Keratinocyte (primary cell): ENCODE data around the gene PRR5. TPM values are rescaled to one million over a fixed set of nuclear protein-coding genes. Genes with fewer than 3 reads are reported as not detected.

Experiments used
- DNase-seq: peaks from one replicate; pipeline ENCODE4 v3.0.0-alpha.2; 2011; ENCODE audit warnings: low read depth, missing footprints, low spot score
- FAIRE-seq: peaks from 2 replicates; lab custom pipeline; 2011; peaks lifted over from hg19 to GRCh38; lab: Jason Lieb, UNC
- H2AFZ ChIP-seq: 2 replicates; pipeline ENCODE4 v1.6.0; 2012; ENCODE audit warnings: low read length, control low read depth, inconsistent platforms; ENCODE audit not compliant: control insufficient read depth
- H3K27ac ChIP-seq: 2 replicates; pipeline ENCODE4 v1.5.1; 2011; ENCODE audit warnings: low read length; ENCODE audit not compliant: control insufficient read depth, insufficient read depth
- H3K27me3 ChIP-seq: 3 replicates; pipeline ENCODE4 v1.6.0; 2011; ENCODE audit warnings: low read length; ENCODE audit not compliant: control insufficient read depth, insufficient read depth; ENCODE audit errors: extremely low read depth
- H3K36me3 ChIP-seq, 2 experiments: 2 replicates in 1 of 2; 3 replicates in 1 of 2; pipeline ENCODE4 v1.5.1; 2011; ENCODE audit warnings: low read length in 2 of 2, mild to moderate bottlenecking in 1 of 2; ENCODE audit not compliant: control insufficient read depth in 2 of 2, insufficient read depth in 2 of 2; ENCODE audit errors: extremely low read depth in 1 of 2
- H3K4me1 ChIP-seq: 3 replicates; pipeline ENCODE4 v1.5.1; 2011; ENCODE audit warnings: low read length; ENCODE audit not compliant: control insufficient read depth, insufficient read depth; ENCODE audit errors: extremely low read depth
- H3K4me2 ChIP-seq: 3 replicates; pipeline ENCODE4 v1.6.0; 2011; ENCODE audit warnings: low read depth, low read length; ENCODE audit not compliant: control insufficient read depth, insufficient read depth; ENCODE audit errors: extremely low read depth
- H3K4me3 ChIP-seq, 3 experiments: fragments of 200-600 bp in 1 of 3; sonication (generic) in 1 of 3; 2 replicates in 2 of 3; 3 replicates in 1 of 3; pipeline ENCODE4 v1.5.1; 2011 to 2016; ENCODE audit warnings: low read length in 3 of 3, mild to moderate bottlenecking in 3 of 3, control low read depth in 2 of 3, inconsistent platforms in 1 of 3, low read depth in 1 of 3, mixed read lengths in 1 of 3, mixed run types in 1 of 3, moderate library complexity in 1 of 3; ENCODE audit not compliant: control insufficient read depth in 2 of 3, insufficient read depth in 2 of 3; ENCODE audit errors: extremely low read depth in 1 of 3
- H3K79me2 ChIP-seq: 2 replicates; pipeline ENCODE4 v1.6.0; 2012; ENCODE audit warnings: low read length; ENCODE audit not compliant: control insufficient read depth, insufficient read depth
- H3K9ac ChIP-seq: 3 replicates; pipeline ENCODE4 v1.6.0; 2011; ENCODE audit warnings: low read length; ENCODE audit not compliant: control insufficient read depth, insufficient read depth; ENCODE audit errors: extremely low read depth
- H3K9me1 ChIP-seq: 3 replicates; pipeline ENCODE4 v1.6.0; 2011; ENCODE audit warnings: low read length; ENCODE audit not compliant: control insufficient read depth, insufficient read depth; ENCODE audit errors: extremely low read depth
- H3K9me3 ChIP-seq: 2 replicates; pipeline ENCODE4 v1.5.1; 2012; ENCODE audit warnings: low read depth, low read length; ENCODE audit not compliant: control insufficient read depth
- H4K20me1 ChIP-seq: 3 replicates; pipeline ENCODE4 v1.6.0; 2011; ENCODE audit warnings: low read length; ENCODE audit not compliant: control insufficient read depth, insufficient read depth; ENCODE audit errors: extremely low read depth
- EZH2 ChIP-seq: IDR thresholded peaks from one replicate; pipeline ENCODE4 v1.6.1; 2012; ENCODE audit warnings: inconsistent platforms, mild to moderate bottlenecking, low read length, moderate library complexity
- dilution Hi-C: fragments of 300-500 bp; cut with MboI; formaldehyde crosslinking; loops from one replicate; pipeline ENCODE4 v1.7.0; 2020; ENCODE audit warnings: low sequenced_read_pairs; ENCODE audit not compliant: extremely low pct_ligation_motif_present
- polyA plus RNA-seq, 5 experiments: library from polyadenylated mRNA; depleted of rRNA in 3 of 5; stranded (reverse) in 3 of 5; stranded (forward) in 1 of 5; unstranded in 1 of 5; fragments of >200 nt; gene quantifications; 1 replicate in 1 of 5; 2 replicates in 3 of 5; 3 replicates in 1 of 5; pipeline versions ENCODE4 v1.2.1 to v1.2.3, GENCODE V29; 2011 to 2012; ENCODE audit warnings: missing spikeins in 2 of 5, low read depth in 1 of 5, low replicate concordance in 1 of 5
- TF ChIP-seq, protein P1 (sequence below), 3 experiments: IDR thresholded peaks in 1 of 3; conservative IDR thresholded peaks in 1 of 3; optimal IDR thresholded peaks in 1 of 3; 2 replicates in 2 of 3; 3 replicates in 1 of 3; pipeline versions ENCODE3 to v1.5.1; 2011; ENCODE audit warnings: low read length in 3 of 3, mild to moderate bottlenecking in 3 of 3, moderate library complexity in 2 of 3, control low read depth in 1 of 3, inconsistent platforms in 1 of 3; ENCODE audit not compliant: insufficient read depth in 2 of 3; ENCODE audit errors: extremely low read depth in 1 of 3

PRR5 gene
- polyA plus RNA-seq, 1 donor (not counting 4 experiments of a cell fraction or from before 2014, with no cell fraction given): 9.1 TPM

- Histone ChIP-seq H3K9me1 (no peaks in the 10 kb centered on the region), H4K20me1 (peaks cover 3% of the 10 kb centered on the region), H3K4me3 (no peak overlapping the region), H3K27ac (no peak overlapping the region), H3K9me3 (no peaks in the 10 kb centered on the region), H3K79me2 (no peaks in the 10 kb centered on the region), H3K4me1 (no peaks in the 10 kb centered on the region), H3K36me3 (no peaks in the 10 kb centered on the region), H3K4me2 (no peak overlapping the region), H3K27me3 (no peaks in the 10 kb centered on the region), H2AFZ (no peak overlapping the region), H3K9ac (no peak overlapping the region)
- TF ChIP-seq, protein P1, sequence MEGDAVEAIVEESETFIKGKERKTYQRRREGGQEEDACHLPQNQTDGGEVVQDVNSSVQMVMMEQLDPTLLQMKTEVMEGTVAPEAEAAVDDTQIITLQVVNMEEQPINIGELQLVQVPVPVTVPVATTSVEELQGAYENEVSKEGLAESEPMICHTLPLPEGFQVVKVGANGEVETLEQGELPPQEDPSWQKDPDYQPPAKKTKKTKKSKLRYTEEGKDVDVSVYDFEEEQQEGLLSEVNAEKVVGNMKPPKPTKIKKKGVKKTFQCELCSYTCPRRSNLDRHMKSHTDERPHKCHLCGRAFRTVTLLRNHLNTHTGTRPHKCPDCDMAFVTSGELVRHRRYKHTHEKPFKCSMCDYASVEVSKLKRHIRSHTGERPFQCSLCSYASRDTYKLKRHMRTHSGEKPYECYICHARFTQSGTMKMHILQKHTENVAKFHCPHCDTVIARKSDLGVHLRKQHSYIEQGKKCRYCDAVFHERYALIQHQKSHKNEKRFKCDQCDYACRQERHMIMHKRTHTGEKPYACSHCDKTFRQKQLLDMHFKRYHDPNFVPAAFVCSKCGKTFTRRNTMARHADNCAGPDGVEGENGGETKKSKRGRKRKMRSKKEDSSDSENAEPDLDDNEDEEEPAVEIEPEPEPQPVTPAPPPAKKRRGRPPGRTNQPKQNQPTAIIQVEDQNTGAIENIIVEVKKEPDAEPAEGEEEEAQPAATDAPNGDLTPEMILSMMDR (optimal IDR thresholded peaks at IDR 0.05 in 1 of 3, IDR thresholded peaks at IDR 0.05 in 1 of 3, conservative IDR thresholded peaks at IDR 0.05 in 1 of 3; ENCODE audit: extremely low read depth in 1 of 3, insufficient read depth in 2 of 3, low read length in 3 of 3): peak; percentile 94 to 99 (median 98)
- TF ChIP-seq EZH2: no peak
- dilution Hi-C loops: no loop called here
- FAIRE-seq (no peak), DNase-seq (no peak)
Measured at GRCh38 chr22:44697423-44698141, 4.4 kb upstream of the PRR5 start.

DNA sequence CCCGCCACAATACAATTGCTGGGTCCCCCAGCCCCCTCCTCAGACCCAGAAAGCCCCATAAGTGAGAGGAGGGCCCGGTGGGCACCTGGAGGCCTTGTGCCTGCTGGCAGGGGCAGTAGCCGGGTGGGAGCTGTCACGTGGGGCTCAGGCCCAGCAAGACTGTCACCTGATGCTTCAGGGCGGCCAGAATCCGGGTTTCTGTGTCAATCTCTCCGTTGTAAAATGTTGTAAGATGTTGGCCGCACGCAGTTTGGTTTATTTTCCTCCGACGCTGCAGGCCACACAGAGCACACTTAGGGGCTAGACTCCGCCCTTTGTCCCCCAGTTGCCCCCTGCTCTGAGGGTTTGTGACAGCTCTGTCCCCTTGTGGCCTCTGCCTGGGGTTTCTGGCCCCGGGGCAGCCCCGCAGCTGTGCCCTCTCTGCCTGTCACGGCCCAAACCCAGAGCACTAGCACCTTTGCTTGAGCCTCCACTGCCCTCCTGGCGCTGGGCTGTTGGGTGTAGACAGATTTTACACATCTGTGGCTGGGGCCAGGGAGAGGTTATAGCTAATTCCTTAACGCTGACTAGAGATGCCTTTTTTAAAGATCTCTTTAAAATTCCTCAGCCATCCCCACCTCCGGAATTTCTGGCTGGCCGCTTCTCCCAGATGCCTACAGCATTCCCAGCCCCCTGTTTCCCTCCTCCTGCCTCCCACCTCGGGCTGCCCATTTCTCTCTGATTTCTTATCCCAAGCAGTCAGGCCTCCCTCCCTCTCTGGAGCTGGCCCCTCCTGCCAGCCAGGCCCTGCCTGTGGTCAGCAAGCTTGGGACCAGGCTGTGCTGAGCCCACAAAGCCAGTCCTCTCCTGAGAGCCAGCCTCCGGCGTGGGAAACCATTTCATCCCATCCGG is 3.2 kb upstream of the PRR5 start:
- Histone ChIP-seq H3K36me3 (no peaks in the 10 kb centered on the region), H2AFZ (no peak overlapping the region), H3K4me1 (peaks cover 6% of the 10 kb centered on the region), H3K9me1 (no peaks in the 10 kb centered on the region), H3K27me3 (no peaks in the 10 kb centered on the region), H3K9ac (no peak overlapping the region), H4K20me1 (peaks cover 6% of the 10 kb centered on the region), H3K27ac (no peak overlapping the region), H3K9me3 (no peaks in the 10 kb centered on the region), H3K4me3 (no peak overlapping the region), H3K4me2 (no peak overlapping the region), H3K79me2 (peaks cover 10% of the 10 kb centered on the region)
- TF ChIP-seq, protein P1 (optimal IDR thresholded peaks at IDR 0.05 in 1 of 3, IDR thresholded peaks at IDR 0.05 in 1 of 3, conservative IDR thresholded peaks at IDR 0.05 in 1 of 3; ENCODE audit: extremely low read depth in 1 of 3, insufficient read depth in 2 of 3, low read length in 3 of 3): no peak
- no peak for TF ChIP-seq EZH2
- dilution Hi-C loops: no loop called here
- DNase-seq (no peak), FAIRE-seq (no peak)
